HepG2 (cell line): ENCODE measurements around the gene RPS27L. TPM values are rescaled to one million over a fixed set of nuclear protein-coding genes. Genes with fewer than 3 reads are reported as not detected.

ENCODE experiments used
- ATAC-seq: fragments of 200-7000 bp; cut with Tn5 transposase; 3 replicates; pipeline ENCODE4 v1.9.1; 2020; ENCODE audit warnings: mild to moderate bottlenecking, moderate library complexity
- BruUV-seq: library from RNA; stranded (reverse); fragments of 400-500 nt; replicated peaks from 2 replicates; lab custom pipeline; 2021; lab: Mats Ljungman, UMichigan
- CTCF ChIA-PET: fragments of 300-600 bp; formaldehyde crosslinking; extraction: SDS; loops from one replicate; lab custom pipeline; 2021; ENCODE audit warnings: low total read pairs, inconsistent platforms, low intra/inter-chr PET ratio; lab: Yijun Ruan, JAX
- POLR2A ChIA-PET: fragments of 350-600 bp; sonication (Branson Sonifier 250); formaldehyde crosslinking; loops from one replicate; lab custom pipeline; 2020; ENCODE audit warnings: antibody characterized with exemption, inconsistent platforms; lab: Yijun Ruan, JAX
- DNase-seq: peaks from one replicate; pipeline ENCODE4 v3.0.0-alpha.2; 2015; ENCODE audit warnings: low spot score
- FAIRE-seq: peaks from 3 replicates; lab custom pipeline; 2011; peaks lifted over from hg19 to GRCh38; lab: Jason Lieb, UNC
- H2AFZ ChIP-seq: one replicate; pipeline ENCODE4 v1.6.1; 2011; ENCODE audit warnings: low read length, inconsistent platforms
- H3K27ac ChIP-seq: fragments of 300-600 bp; 3 replicates; pipeline ENCODE4 v1.8.0; 2011; ENCODE audit warnings: mixed run types, mild to moderate bottlenecking, mixed read lengths, low read length, inconsistent platforms; ENCODE audit not compliant: insufficient read depth; ENCODE audit errors: extremely low read length
- H3K27me3 ChIP-seq, 2 experiments: fragments of 200-600 bp in 1 of 2; 2 replicates in 1 of 2; 3 replicates in 1 of 2; pipeline versions ENCODE4 v1.6.0 to v1.8.0; 2011; ENCODE audit warnings: low read length in 2 of 2, mild to moderate bottlenecking in 2 of 2, moderate library complexity in 2 of 2, inconsistent platforms in 1 of 2; ENCODE audit not compliant: insufficient read depth in 2 of 2, control insufficient read depth in 1 of 2
- H3K36me3 ChIP-seq, 2 experiments: fragments of 200-600 bp in 1 of 2; replicated peaks in 1 of 2; 2 replicates in 1 of 2; 3 replicates in 1 of 2; pipeline versions ENCODE4 v1.5.1 to v1.8.0; 2011; ENCODE audit warnings: low read length in 2 of 2, inconsistent platforms in 1 of 2; ENCODE audit not compliant: insufficient read depth in 2 of 2, control insufficient read depth in 1 of 2
- H3K4me1 ChIP-seq: 2 replicates; pipeline ENCODE4 v1.5.1; 2012; ENCODE audit warnings: low read length, inconsistent platforms; ENCODE audit not compliant: insufficient read depth
- H3K4me2 ChIP-seq: 2 replicates; pipeline ENCODE4 v1.6.0; 2011; ENCODE audit warnings: low read depth, low read length, inconsistent platforms
- H3K4me3 ChIP-seq, 3 experiments: fragments of 200-600 bp in 1 of 3; sonication (generic), shearing (Covaris generic) in 1 of 3; replicated peaks in 1 of 3; 2 replicates each; pipeline ENCODE4 v1.5.1; 2011 to 2016; ENCODE audit warnings: low read length in 3 of 3, inconsistent platforms in 2 of 3, low read depth in 2 of 3, mild to moderate bottlenecking in 2 of 3, control low read depth in 1 of 3, mixed read lengths in 1 of 3; ENCODE audit not compliant: insufficient read depth in 1 of 3
- H3K79me2 ChIP-seq: one replicate; pipeline ENCODE4 v1.6.1; 2011; ENCODE audit warnings: low read length, inconsistent platforms; ENCODE audit not compliant: insufficient read depth
- H3K9ac ChIP-seq: 2 replicates; pipeline ENCODE4 v1.6.0; 2011; ENCODE audit warnings: mild to moderate bottlenecking, low read depth, low read length, inconsistent platforms; ENCODE audit not compliant: insufficient read depth
- H3K9me3 ChIP-seq: 2 replicates; pipeline ENCODE4 v1.5.1; 2012; ENCODE audit warnings: mild to moderate bottlenecking, low read length
- H4K20me1 ChIP-seq: 2 replicates; pipeline ENCODE4 v1.6.0; 2011; ENCODE audit warnings: inconsistent platforms, mild to moderate bottlenecking, low read length, moderate library complexity; ENCODE audit not compliant: insufficient read depth
- ARHGAP35 ChIP-seq: sonication (generic); formaldehyde crosslinking; IDR thresholded peaks from 2 replicates; pipeline ENCODE4 v1.9.0; 2022; ENCODE audit warnings: mild to moderate bottlenecking, inconsistent platforms, moderate library complexity, missing genetic modification reagents, borderline replicate concordance
- CEBPB ChIP-seq: IDR thresholded peaks from 2 replicates; pipeline ENCODE4 v1.6.1; 2011; ENCODE audit warnings: low read depth, low read length, improper control_type of control experiment, borderline replicate concordance
- FLYWCH1 ChIP-seq: sonication (generic); formaldehyde crosslinking; IDR thresholded peaks from 2 replicates; pipeline ENCODE4 v1.8.1; 2023; ENCODE audit warnings: mild to moderate bottlenecking, missing genetic modification reagents
- HNF4G ChIP-seq, 2 experiments: sonication (generic) in 1 of 2; formaldehyde crosslinking in 1 of 2; IDR thresholded peaks; 2 replicates each; pipeline versions ENCODE4 v1.4.0 to v1.6.1; 2011 to 2020; ENCODE audit warnings: borderline replicate concordance in 2 of 2, low read depth in 2 of 2, mild to moderate bottlenecking in 2 of 2, low read length in 1 of 2, missing genetic modification reagents in 1 of 2, moderate library complexity in 1 of 2
- HOXA3 ChIP-seq: sonication (generic); formaldehyde crosslinking; IDR thresholded peaks from 2 replicates; pipeline ENCODE4 v1.5.0; 2020; ENCODE audit warnings: missing genetic modification reagents
- JUND ChIP-seq: sonication (generic); formaldehyde crosslinking; IDR thresholded peaks from 2 replicates; pipeline ENCODE4 v1.8.0; 2022; ENCODE audit warnings: mild to moderate bottlenecking, missing genetic modification reagents
- NR3C1 ChIP-seq: sonication (generic); formaldehyde crosslinking; IDR thresholded peaks from 2 replicates; pipeline ENCODE4 v1.4.0; 2020; ENCODE audit warnings: missing genetic modification reagents
- PBX3 ChIP-seq: sonication (generic); formaldehyde crosslinking; IDR thresholded peaks from 2 replicates; pipeline ENCODE4 v1.8.1; 2023; ENCODE audit warnings: missing genetic modification reagents, inconsistent platforms, borderline replicate concordance
- PHF21A ChIP-seq: sonication (generic); formaldehyde crosslinking; IDR thresholded peaks from 2 replicates; pipeline ENCODE4 v1.5.0; 2020; ENCODE audit warnings: mild to moderate bottlenecking, missing genetic modification reagents
- THAP9 ChIP-seq: sonication (generic); formaldehyde crosslinking; IDR thresholded peaks from 2 replicates; pipeline ENCODE4; 2020; ENCODE audit warnings: missing genetic modification reagents, mild to moderate bottlenecking, borderline replicate concordance
- TRAFD1 ChIP-seq: sonication (generic); formaldehyde crosslinking; IDR thresholded peaks from 2 replicates; pipeline ENCODE4 v1.5.1; 2020; ENCODE audit warnings: missing genetic modification reagents, mild to moderate bottlenecking, borderline replicate concordance
- ZBTB2 ChIP-seq: sonication (generic); formaldehyde crosslinking; IDR thresholded peaks from 2 replicates; pipeline ENCODE4 v1.8.0; 2022; ENCODE audit warnings: low read depth, missing genetic modification reagents
- ZBTB44 ChIP-seq: sonication (generic); formaldehyde crosslinking; IDR thresholded peaks from 2 replicates; pipeline ENCODE4 v1.4.0; 2020; ENCODE audit warnings: missing genetic modification reagents
- ZNF616 ChIP-seq: sonication (generic); formaldehyde crosslinking; IDR thresholded peaks from 2 replicates; pipeline ENCODE4 v1.5.0; 2020; ENCODE audit warnings: low read depth, mild to moderate bottlenecking, missing genetic modification reagents
- ZNF629 ChIP-seq: sonication (generic); formaldehyde crosslinking; conservative IDR thresholded peaks from 2 replicates; pipeline ENCODE4 v1.5.0; 2020; ENCODE audit warnings: missing genetic modification reagents
- WGBS: methylation state at CpG from one replicate; pipeline ENCODE4 v1.1.6; 2017; ENCODE audit warnings: low lambda C conversion rate; 5-methylcytosine and 5-hydroxymethylcytosine counted together
- in situ Hi-C: cut with HindIII; loops from 2 replicates; pipeline ENCODE4 v1.10.0; 2017; ENCODE audit warnings: low pct_unique_long_range_greater_than_20kb; ENCODE audit not compliant: extremely low pct_ligation_motif_present
- intact Hi-C: fragments of 100-400 bp; cut with micrococcal nuclease; formaldehyde crosslinking; loops from one replicate; pipeline ENCODE4 v1.10.0; 2022; ENCODE audit not compliant: unreplicated experiment
- polyA plus RNA-seq, 8 experiments: library from polyadenylated mRNA; depleted of rRNA in 3 of 8; stranded (reverse) in 7 of 8; unstranded in 1 of 8; fragments of >200 nt; fragmentation: Illumina TruSeq in 4 of 8; extraction: Trizol in 4 of 8; gene quantifications; 2 replicates each; pipeline versions ENCODE4 v1.2.1 to v1.2.3, GENCODE V29; 2011 to 2016; ENCODE audit warnings: low read depth in 4 of 8, missing spikeins in 1 of 8, mixed read lengths in 1 of 8; ENCODE audit not compliant: insufficient read depth in 1 of 8
- total RNA-seq, 5 experiments: library from RNA; depleted of rRNA; stranded (reverse); fragments of >200 nt; fragmentation: Illumina TruSeq; extraction: Trizol; gene quantifications; 2 replicates each; pipeline ENCODE4 v1.2.3, GENCODE V29; 2016; ENCODE audit warnings: low read depth in 1 of 5

The RPS27L gene
- total and polyA plus RNA-seq, 2 of the 13 experiments (the other 11 are each of a cell fraction or from before 2014, with no cell fraction given), result 231 to 433 TPM

- Histone ChIP-seq H3K27me3 (no peaks in the 10 kb centered on the region), H3K79me2 (no peaks in the 10 kb centered on the region), H3K9ac (no peak overlapping the region), H3K4me3 (no peak overlapping the region), H2AFZ (no peak overlapping the region), H4K20me1 (no peaks in the 10 kb centered on the region), H3K9me3 (no peaks in the 10 kb centered on the region), H3K4me1 (peaks cover 8% of the 10 kb centered on the region; the same call in 1 of the 2 replicates), H3K27ac (no peak overlapping the region), H3K36me3 (no peaks in the 10 kb centered on the region), H3K4me2 (peak overlapping the region; percentile 34)
- POLR2A ChIA-PET, result no interaction called here
- DNase-seq (peak; percentile 20), FAIRE-seq (no peak), ATAC-seq (peak; percentile 86)
- no TSS peak for BruUV-seq
- intact Hi-C loops, result no loop called here
- in situ Hi-C loops, result no loop called here
- CTCF ChIA-PET, result no interaction called here
- 8% methylated on average over 5 of the region's 5 CpGs for WGBS
- TF ChIP-seq PHF21A (CRISPR knock-in tag) (no peak), PBX3 (CRISPR knock-in tag) (no peak), HOXA3 (CRISPR knock-in tag) (no peak), THAP9 (CRISPR knock-in tag) (no peak), FLYWCH1 (CRISPR knock-in tag) (no peak), NR3C1 (CRISPR knock-in tag) (no peak), ZNF616 (CRISPR knock-in tag) (no peak), HNF4G (IDR thresholded peaks at IDR 0.05; ENCODE audit: borderline replicate concordance, low read depth, low read length) (no peak), HNF4G (CRISPR knock-in tag; IDR thresholded peaks at IDR 0.05; ENCODE audit: borderline replicate concordance, low read depth) (no peak), TRAFD1 (CRISPR knock-in tag) (no peak), JUND (no peak), ARHGAP35 (CRISPR knock-in tag) (no peak), ZNF629 (no peak), ZBTB2 (CRISPR knock-in tag) (no peak), ZBTB44 (CRISPR knock-in tag) (no peak), CEBPB (no peak)
These were observed 20.8 kb upstream of the RPS27L start for GRCh38 chr15:63178034-63178433.
